ENCODE results near the gene LANCL1.

GRCh38 chr2:210445116-210445707 lies 31.3 kb downstream of the LANCL1 start:
- TF ChIP-seq CTCF (IDR thresholded peaks at IDR 0.05): peak; percentile 56 to 81 (median 73)
- no peak for TF ChIP-seq POLR2A (IDR thresholded peaks at IDR 0.05)
